ENCODE results near the gene MAGI2.

The MAGI2 gene

DNA sequence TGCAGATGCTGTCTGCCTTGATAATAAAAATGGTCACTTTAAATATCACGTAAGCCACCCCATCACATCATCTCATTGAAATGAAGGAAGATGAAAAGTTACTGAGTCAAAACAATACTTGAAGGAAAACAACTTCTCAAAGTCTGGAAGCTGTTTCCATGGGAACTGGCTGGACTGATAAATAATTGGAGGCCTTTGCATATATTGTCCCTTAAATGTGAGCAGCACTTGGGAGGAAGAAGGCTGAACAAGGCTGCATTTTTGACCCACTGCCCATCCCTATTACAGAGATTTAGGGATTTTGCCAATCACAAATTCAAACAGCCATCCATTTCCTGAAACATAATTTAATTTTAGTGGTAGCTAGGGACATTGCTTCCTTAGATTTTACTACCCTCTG is 18.2 kb upstream of the MAGI2 start:
- no peak overlapping the region for H3K4me2 ChIP-seq (ENCODE audit: low read depth, low read length, poor library complexity, severe bottlenecking)
- H3K9me2 ChIP-seq (replicated peaks; ENCODE audit: low read depth, low read length): no peaks in the 10 kb centered on the region
- H4K20me1 ChIP-seq (ENCODE audit: insufficient read depth, low read length, poor library complexity, severe bottlenecking): no peaks in the 10 kb centered on the region
- no peaks in the 10 kb centered on the region for H3F3A ChIP-seq (ENCODE audit: low read depth)
- no peaks in the 10 kb centered on the region for H3K79me2 ChIP-seq (ENCODE audit: insufficient read depth, low read length)
- no peak overlapping the region for H3K9ac ChIP-seq (ENCODE audit: low read depth, low read length, poor library complexity, severe bottlenecking)
- no peaks in the 10 kb centered on the region for H3K36me3 ChIP-seq (ENCODE audit: insufficient read depth, low read length)
- TF ChIP-seq, protein P1, sequence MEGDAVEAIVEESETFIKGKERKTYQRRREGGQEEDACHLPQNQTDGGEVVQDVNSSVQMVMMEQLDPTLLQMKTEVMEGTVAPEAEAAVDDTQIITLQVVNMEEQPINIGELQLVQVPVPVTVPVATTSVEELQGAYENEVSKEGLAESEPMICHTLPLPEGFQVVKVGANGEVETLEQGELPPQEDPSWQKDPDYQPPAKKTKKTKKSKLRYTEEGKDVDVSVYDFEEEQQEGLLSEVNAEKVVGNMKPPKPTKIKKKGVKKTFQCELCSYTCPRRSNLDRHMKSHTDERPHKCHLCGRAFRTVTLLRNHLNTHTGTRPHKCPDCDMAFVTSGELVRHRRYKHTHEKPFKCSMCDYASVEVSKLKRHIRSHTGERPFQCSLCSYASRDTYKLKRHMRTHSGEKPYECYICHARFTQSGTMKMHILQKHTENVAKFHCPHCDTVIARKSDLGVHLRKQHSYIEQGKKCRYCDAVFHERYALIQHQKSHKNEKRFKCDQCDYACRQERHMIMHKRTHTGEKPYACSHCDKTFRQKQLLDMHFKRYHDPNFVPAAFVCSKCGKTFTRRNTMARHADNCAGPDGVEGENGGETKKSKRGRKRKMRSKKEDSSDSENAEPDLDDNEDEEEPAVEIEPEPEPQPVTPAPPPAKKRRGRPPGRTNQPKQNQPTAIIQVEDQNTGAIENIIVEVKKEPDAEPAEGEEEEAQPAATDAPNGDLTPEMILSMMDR (conservative IDR thresholded peaks at IDR 0.05; ENCODE audit: low read length): no peak
- TF ChIP-seq EZH2phosphoT487 (IDR thresholded peaks at IDR 0.05; ENCODE audit: borderline replicate concordance): no peak
- no peak overlapping the region for H2AFZ ChIP-seq (ENCODE audit: low read length)
- no peaks in the 10 kb centered on the region for H3K4me1 ChIP-seq (ENCODE audit: insufficient read depth, low read length, poor library complexity, severe bottlenecking)
- H3K4me3 ChIP-seq (ENCODE audit: low read length, poor library complexity, severe bottlenecking): no peak overlapping the region
- no peaks in the 10 kb centered on the region for H3K27me3 ChIP-seq (ENCODE audit: insufficient read depth, low read length, poor library complexity, severe bottlenecking)
- H3K9me3 ChIP-seq (ENCODE audit: insufficient read depth, low read depth, low read length): no peaks in the 10 kb centered on the region

- Histone ChIP-seq H3K36me3 (ENCODE audit: insufficient read depth, low read length) (no peaks in the 10 kb centered on the region), H3K4me3 (ENCODE audit: low read length, poor library complexity, severe bottlenecking) (no peak overlapping the region), H3F3A (ENCODE audit: low read depth) (no peaks in the 10 kb centered on the region), H4K20me1 (ENCODE audit: insufficient read depth, low read length, poor library complexity, severe bottlenecking) (no peaks in the 10 kb centered on the region), H3K4me1 (ENCODE audit: insufficient read depth, low read length, poor library complexity, severe bottlenecking) (no peaks in the 10 kb centered on the region), H3K4me2 (ENCODE audit: low read depth, low read length, poor library complexity, severe bottlenecking) (no peak overlapping the region), H3K9me2 (replicated peaks; ENCODE audit: low read depth, low read length) (no peaks in the 10 kb centered on the region), H3K9me3 (ENCODE audit: insufficient read depth, low read depth, low read length) (no peaks in the 10 kb centered on the region), H3K79me2 (ENCODE audit: insufficient read depth, low read length) (no peaks in the 10 kb centered on the region), H3K27me3 (ENCODE audit: insufficient read depth, low read length, poor library complexity, severe bottlenecking) (no peaks in the 10 kb centered on the region), H3K9ac (ENCODE audit: low read depth, low read length, poor library complexity, severe bottlenecking) (no peak overlapping the region), H2AFZ (ENCODE audit: low read length) (no peak overlapping the region)
- TF ChIP-seq, protein P1 (conservative IDR thresholded peaks at IDR 0.05; ENCODE audit: low read length): no peak
- no peak for TF ChIP-seq EZH2phosphoT487 (IDR thresholded peaks at IDR 0.05; ENCODE audit: borderline replicate concordance)
Measured at GRCh38 chr7:79471283-79471682, 17.8 kb upstream of the MAGI2 start.

GRCh38 chr7:79465551-79465950 is 12.1 kb upstream of the MAGI2 start:
- TF ChIP-seq, protein P1 (conservative IDR thresholded peaks at IDR 0.05; ENCODE audit: low read length): no peak
- no peak for TF ChIP-seq EZH2phosphoT487 (IDR thresholded peaks at IDR 0.05; ENCODE audit: borderline replicate concordance)

More at GRCh38 chr7:79465551-79465950, 12.1 kb upstream of the MAGI2 start:
- no peaks in the 10 kb centered on the region for H3K9me3 ChIP-seq (ENCODE audit: insufficient read depth, low read depth, low read length)
- H3K4me3 ChIP-seq (ENCODE audit: low read length, poor library complexity, severe bottlenecking): no peak overlapping the region
- no peaks in the 10 kb centered on the region for H4K20me1 ChIP-seq (ENCODE audit: insufficient read depth, low read length, poor library complexity, severe bottlenecking)
- no peaks in the 10 kb centered on the region for H3K36me3 ChIP-seq (ENCODE audit: insufficient read depth, low read length)
- H3K9me2 ChIP-seq (replicated peaks; ENCODE audit: low read depth, low read length): no peaks in the 10 kb centered on the region
- no peaks in the 10 kb centered on the region for H3F3A ChIP-seq (ENCODE audit: low read depth)
- H3K4me2 ChIP-seq (ENCODE audit: low read depth, low read length, poor library complexity, severe bottlenecking): no peak overlapping the region
- no peak overlapping the region for H2AFZ ChIP-seq (ENCODE audit: low read length)
- H3K27me3 ChIP-seq (ENCODE audit: insufficient read depth, low read length, poor library complexity, severe bottlenecking): no peaks in the 10 kb centered on the region
- H3K4me1 ChIP-seq (ENCODE audit: insufficient read depth, low read length, poor library complexity, severe bottlenecking): no peaks in the 10 kb centered on the region
- H3K9ac ChIP-seq (ENCODE audit: low read depth, low read length, poor library complexity, severe bottlenecking): no peak overlapping the region
- no peaks in the 10 kb centered on the region for H3K79me2 ChIP-seq (ENCODE audit: insufficient read depth, low read length)

Measured in Loucy (cell line).